HL-60 (cell line): ENCODE results near the gene HELT.

Experiments
- DNase-seq, 2 experiments: peaks; one replicate each; pipeline ENCODE4 v3.0.0-alpha.2; 2010 to 2020; ENCODE audit warnings: low read depth in 1 of 2, low spot score in 1 of 2
- H3K27ac ChIP-seq: fragments of 250-450 bp; sonication (Bioruptor Pico); replicated peaks from 2 replicates; pipeline ENCODE4 v1.5.1; 2020; ENCODE audit warnings: mild to moderate bottlenecking, moderate library complexity
- H3K27me3 ChIP-seq: fragments of 250-450 bp; sonication (Bioruptor Pico); 2 replicates; pipeline ENCODE4 v1.5.1; 2021; ENCODE audit warnings: mild to moderate bottlenecking, moderate library complexity; ENCODE audit not compliant: insufficient read depth, poor library complexity, severe bottlenecking
- H3K4me3 ChIP-seq: replicated peaks from 2 replicates; pipeline ENCODE4 v1.5.1; 2011; ENCODE audit warnings: mild to moderate bottlenecking, control low read depth, low read length; ENCODE audit not compliant: insufficient read depth
- CTCF ChIP-seq: IDR thresholded peaks from one replicate; pipeline ENCODE4 v1.5.1; 2011; ENCODE audit warnings: low read length, control low read depth, inconsistent platforms; ENCODE audit not compliant: insufficient read depth
- GABPA ChIP-seq: IDR thresholded peaks from 2 replicates; pipeline ENCODE4 v1.6.1; 2012; ENCODE audit warnings: low read depth
- POLR2AphosphoS5 ChIP-seq: IDR thresholded peaks from 2 replicates; pipeline ENCODE4 v1.6.1; 2012; ENCODE audit warnings: low read depth
- SPI1 ChIP-seq: IDR thresholded peaks from 2 replicates; pipeline ENCODE4 v1.6.1; 2012; ENCODE audit warnings: low read depth, mild to moderate bottlenecking, borderline replicate concordance
- TF ChIP-seq, protein P1 (sequence below): IDR thresholded peaks from 2 replicates; pipeline ENCODE4 v1.6.1; 2012; ENCODE audit warnings: low read depth; ENCODE audit not compliant: insufficient replicate concordance

The HELT gene

DNA sequence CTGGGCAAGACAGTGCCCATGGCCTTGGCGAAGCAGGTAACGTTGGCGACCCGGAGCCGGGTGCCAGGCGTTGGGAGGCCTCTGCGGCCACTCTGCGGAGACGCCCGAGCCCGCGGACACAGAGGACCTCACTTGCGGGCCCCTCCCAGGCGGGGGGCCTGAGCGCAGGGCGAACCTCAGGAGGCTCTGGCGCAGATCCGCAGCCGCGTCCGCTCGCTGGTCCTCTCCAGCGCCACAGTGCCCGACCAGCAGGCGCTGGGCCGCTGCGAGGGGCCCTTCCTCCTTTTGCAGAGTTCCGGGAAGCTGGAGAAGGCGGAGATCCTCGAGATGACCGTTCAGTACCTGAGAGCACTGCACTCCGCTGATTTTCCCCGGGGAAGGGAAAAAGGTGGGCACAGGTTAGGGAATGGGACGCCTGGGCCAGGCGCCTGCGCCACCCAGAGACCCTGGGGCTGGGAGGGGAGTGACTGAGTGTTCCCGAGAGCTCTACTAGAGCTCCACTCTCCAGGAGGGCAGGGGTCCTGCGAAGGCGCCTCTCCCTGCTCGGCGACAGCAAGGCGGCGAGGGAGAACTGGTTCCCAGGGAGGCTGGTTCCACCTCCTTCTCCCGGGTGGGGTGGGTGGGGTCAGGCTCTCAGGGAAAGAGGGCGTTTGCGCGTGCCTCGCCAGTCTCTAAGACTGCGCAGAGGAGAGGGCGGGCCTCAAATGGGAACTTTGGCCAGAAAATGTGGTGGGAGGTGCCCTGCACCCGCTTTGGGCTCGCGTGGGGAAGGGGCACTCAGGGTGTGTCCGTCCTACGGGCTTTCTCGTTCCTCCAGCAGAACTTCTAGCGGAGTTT, 1.4 kb downstream of the HELT start:
- H3K4me3 ChIP-seq, result no peak overlapping the region
- H3K27ac ChIP-seq, result no peak overlapping the region
- peaks cover 82% of the 10 kb centered on the region for H3K27me3 ChIP-seq
- DNase-seq, result no peak
- no peak for TF ChIP-seq GABPA
- TF ChIP-seq SPI1, result no peak
- TF ChIP-seq CTCF, result no peak
- TF ChIP-seq, protein P1, sequence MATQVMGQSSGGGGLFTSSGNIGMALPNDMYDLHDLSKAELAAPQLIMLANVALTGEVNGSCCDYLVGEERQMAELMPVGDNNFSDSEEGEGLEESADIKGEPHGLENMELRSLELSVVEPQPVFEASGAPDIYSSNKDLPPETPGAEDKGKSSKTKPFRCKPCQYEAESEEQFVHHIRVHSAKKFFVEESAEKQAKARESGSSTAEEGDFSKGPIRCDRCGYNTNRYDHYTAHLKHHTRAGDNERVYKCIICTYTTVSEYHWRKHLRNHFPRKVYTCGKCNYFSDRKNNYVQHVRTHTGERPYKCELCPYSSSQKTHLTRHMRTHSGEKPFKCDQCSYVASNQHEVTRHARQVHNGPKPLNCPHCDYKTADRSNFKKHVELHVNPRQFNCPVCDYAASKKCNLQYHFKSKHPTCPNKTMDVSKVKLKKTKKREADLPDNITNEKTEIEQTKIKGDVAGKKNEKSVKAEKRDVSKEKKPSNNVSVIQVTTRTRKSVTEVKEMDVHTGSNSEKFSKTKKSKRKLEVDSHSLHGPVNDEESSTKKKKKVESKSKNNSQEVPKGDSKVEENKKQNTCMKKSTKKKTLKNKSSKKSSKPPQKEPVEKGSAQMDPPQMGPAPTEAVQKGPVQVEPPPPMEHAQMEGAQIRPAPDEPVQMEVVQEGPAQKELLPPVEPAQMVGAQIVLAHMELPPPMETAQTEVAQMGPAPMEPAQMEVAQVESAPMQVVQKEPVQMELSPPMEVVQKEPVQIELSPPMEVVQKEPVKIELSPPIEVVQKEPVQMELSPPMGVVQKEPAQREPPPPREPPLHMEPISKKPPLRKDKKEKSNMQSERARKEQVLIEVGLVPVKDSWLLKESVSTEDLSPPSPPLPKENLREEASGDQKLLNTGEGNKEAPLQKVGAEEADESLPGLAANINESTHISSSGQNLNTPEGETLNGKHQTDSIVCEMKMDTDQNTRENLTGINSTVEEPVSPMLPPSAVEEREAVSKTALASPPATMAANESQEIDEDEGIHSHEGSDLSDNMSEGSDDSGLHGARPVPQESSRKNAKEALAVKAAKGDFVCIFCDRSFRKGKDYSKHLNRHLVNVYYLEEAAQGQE, result no peak
- TF ChIP-seq POLR2AphosphoS5, result no peak

GRCh38 chr4:185020293-185020808, 2.1 kb downstream of the HELT start:
- H3K27me3 ChIP-seq, result peaks cover 82% of the 10 kb centered on the region
- H3K27ac ChIP-seq, result no peak overlapping the region
- no peak for TF ChIP-seq GABPA
- TF ChIP-seq, protein P1, result no peak
- TF ChIP-seq CTCF, result no peak
- TF ChIP-seq SPI1, result no peak
- TF ChIP-seq POLR2AphosphoS5, result no peak

DNA sequence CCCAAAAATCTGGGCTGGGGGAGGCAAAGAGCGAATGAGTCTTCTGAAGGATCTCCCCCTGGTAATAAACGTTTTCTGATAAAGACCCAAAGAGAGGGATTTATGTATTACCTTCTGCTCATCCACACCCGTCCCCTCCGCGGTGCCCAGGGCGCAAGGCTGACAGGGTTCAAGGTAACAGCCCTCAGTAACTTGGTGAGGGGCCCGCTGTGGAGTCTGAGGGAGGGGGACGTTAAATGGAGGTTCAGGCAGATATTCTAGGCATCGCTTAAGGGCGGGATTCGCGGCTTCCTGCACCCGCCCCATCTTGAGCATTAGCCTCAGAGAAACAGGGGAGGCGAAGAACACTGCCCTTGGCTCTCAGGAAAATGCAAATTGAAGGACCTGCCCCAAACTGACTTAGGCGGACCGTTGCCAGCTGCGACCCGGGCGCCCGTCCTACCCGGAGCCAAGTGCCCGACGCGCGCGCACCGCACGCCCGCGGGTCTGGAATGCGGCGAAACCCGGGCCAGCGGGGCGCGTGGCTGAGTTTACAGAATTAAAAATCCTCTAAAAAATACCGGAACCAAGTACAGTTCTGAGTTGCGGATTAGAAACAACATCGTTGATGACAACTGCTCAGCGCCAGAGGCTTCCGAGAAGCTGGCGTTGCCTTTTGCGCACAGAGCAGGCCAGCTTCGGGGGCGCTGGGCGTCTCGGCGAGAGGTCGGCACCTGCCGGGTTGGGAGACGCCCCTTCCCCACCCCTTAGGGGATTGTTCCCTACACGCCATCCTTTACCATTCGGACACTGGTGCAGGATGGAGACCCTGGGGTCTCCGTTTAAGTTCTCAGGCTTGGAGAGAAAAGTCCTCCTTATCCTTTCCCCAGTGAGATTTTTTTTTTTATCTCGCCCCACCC, 2.8 kb downstream of the HELT start:
- Histone ChIP-seq H3K27ac (no peak overlapping the region), H3K27me3 (peaks cover 78% of the 10 kb centered on the region)

More at GRCh38 chr4:185020293-185020808, 2.1 kb downstream of the HELT start:
- DNase-seq, result no peak
- no peak overlapping the region for H3K4me3 ChIP-seq

More for the DNA sequence above, 2.8 kb downstream of the HELT start:
- no peak for DNase-seq
- no peak overlapping the region for H3K4me3 ChIP-seq
- TF ChIP-seq CTCF (no peak), GABPA (no peak), POLR2AphosphoS5 (no peak), SPI1 (no peak)
- TF ChIP-seq, protein P1, result no peak
